HepG2 (cell line): Measurements from ENCODE around the gene UCN2. TPM values are rescaled to one million over a fixed set of nuclear protein-coding genes. Genes with fewer than 3 reads are reported as not detected.

ENCODE experiments used
- ATAD3A ChIP-seq: sonication (generic); formaldehyde crosslinking; IDR thresholded peaks from 2 replicates; pipeline ENCODE4 v1.4.0; 2020; ENCODE audit warnings: missing genetic modification reagents
- CEBPZ ChIP-seq: IDR thresholded peaks from 2 replicates; pipeline ENCODE4 v1.6.1; 2012; ENCODE audit warnings: low read length, improper control_type of control experiment
- EED ChIP-seq: sonication (generic); formaldehyde crosslinking; IDR thresholded peaks from 2 replicates; pipeline ENCODE4 v1.5.0; 2020; ENCODE audit warnings: mild to moderate bottlenecking, missing genetic modification reagents
- GABPB1 ChIP-seq: IDR thresholded peaks from 2 replicates; pipeline ENCODE4 v1.6.1; 2016; ENCODE audit warnings: mild to moderate bottlenecking, missing genetic modification reagents, moderate library complexity, missing compliant biosample characterization
- HOXA7 ChIP-seq: sonication (generic); formaldehyde crosslinking; IDR thresholded peaks from 2 replicates; pipeline ENCODE4 v1.8.1; 2022; ENCODE audit warnings: mild to moderate bottlenecking, missing genetic modification reagents, moderate library complexity
- KLF13 ChIP-seq: sonication (generic); formaldehyde crosslinking; IDR thresholded peaks from 2 replicates; pipeline ENCODE4 v1.4.0; 2020; ENCODE audit warnings: mild to moderate bottlenecking, missing genetic modification reagents
- PAWR ChIP-seq: sonication (generic); formaldehyde crosslinking; IDR thresholded peaks from 2 replicates; pipeline ENCODE4 v1.4.0; 2020; ENCODE audit warnings: missing genetic modification reagents, mild to moderate bottlenecking, borderline replicate concordance
- RARG ChIP-seq: sonication (generic); formaldehyde crosslinking; IDR thresholded peaks from 2 replicates; pipeline ENCODE4 v1.4.0; 2020; ENCODE audit warnings: low read depth, mild to moderate bottlenecking, missing genetic modification reagents
- SRSF9 ChIP-seq: fragments of 200-400 bp; formaldehyde crosslinking; IDR thresholded peaks from 2 replicates; pipeline ENCODE4 v1.6.1; 2018; ENCODE audit warnings: borderline replicate concordance, mild to moderate bottlenecking, low read depth, low read length; ENCODE audit not compliant: insufficient read depth, poor library complexity, severe bottlenecking
- THAP11 ChIP-seq: IDR thresholded peaks from 2 replicates; pipeline ENCODE4 v1.6.1; 2016; ENCODE audit warnings: missing biosample characterization, missing genetic modification reagents
- TRIM24 ChIP-seq: sonication (generic); formaldehyde crosslinking; IDR thresholded peaks from 2 replicates; pipeline ENCODE4 v1.8.0; 2022; ENCODE audit warnings: mild to moderate bottlenecking, missing genetic modification reagents
- ZMAT3 ChIP-seq: sonication (generic); formaldehyde crosslinking; conservative IDR thresholded peaks from 2 replicates; pipeline ENCODE4 v1.7.0; 2021; ENCODE audit warnings: missing genetic modification reagents
- ZNF205 ChIP-seq: IDR thresholded peaks from 2 replicates; pipeline ENCODE4 v1.6.1; 2018; ENCODE audit warnings: missing biosample characterization, missing genetic modification reagents
- ZNF331 ChIP-seq: sonication (generic); formaldehyde crosslinking; IDR thresholded peaks from 2 replicates; pipeline ENCODE4 v1.4.0; 2020; ENCODE audit warnings: missing genetic modification reagents
- ZNF7 ChIP-seq: IDR thresholded peaks from 2 replicates; pipeline ENCODE4 v1.6.1; 2016; ENCODE audit warnings: missing biosample characterization, missing genetic modification reagents
- ZNF703 ChIP-seq: sonication (generic); formaldehyde crosslinking; IDR thresholded peaks from 2 replicates; pipeline ENCODE4 v1.5.1; 2020; ENCODE audit warnings: missing genetic modification reagents, mild to moderate bottlenecking, moderate library complexity, borderline replicate concordance
- ZSCAN20 ChIP-seq: sonication (generic); formaldehyde crosslinking; IDR thresholded peaks from 2 replicates; pipeline ENCODE4 v1.4.0; 2020; ENCODE audit warnings: missing genetic modification reagents, mild to moderate bottlenecking, borderline replicate concordance
- ZSCAN31 ChIP-seq: sonication (generic); formaldehyde crosslinking; IDR thresholded peaks from 2 replicates; pipeline ENCODE4 v1.5.0; 2020; ENCODE audit warnings: low read depth, mild to moderate bottlenecking, missing genetic modification reagents
- polyA plus RNA-seq, 8 experiments: library from polyadenylated mRNA; depleted of rRNA in 3 of 8; stranded (reverse) in 7 of 8; unstranded in 1 of 8; fragments of >200 nt; fragmentation: Illumina TruSeq in 4 of 8; extraction: Trizol in 4 of 8; gene quantifications; 2 replicates each; pipeline versions ENCODE4 v1.2.1 to v1.2.3, GENCODE V29; 2011 to 2016; ENCODE audit warnings: low read depth in 4 of 8, missing spikeins in 1 of 8, mixed read lengths in 1 of 8; ENCODE audit not compliant: insufficient read depth in 1 of 8
- total RNA-seq, 5 experiments: library from RNA; depleted of rRNA; stranded (reverse); fragments of >200 nt; fragmentation: Illumina TruSeq; extraction: Trizol; gene quantifications; 2 replicates each; pipeline ENCODE4 v1.2.3, GENCODE V29; 2016; ENCODE audit warnings: low read depth in 1 of 5
- TF ChIP-seq, protein P1 (sequence below): sonication (generic); formaldehyde crosslinking; IDR thresholded peaks from 2 replicates; pipeline ENCODE4 v1.8.0; 2022; ENCODE audit warnings: mild to moderate bottlenecking, missing genetic modification reagents, moderate library complexity
- TF ChIP-seq, protein P2 (sequence below): IDR thresholded peaks from 2 replicates; pipeline ENCODE4 v1.6.1; 2016; ENCODE audit warnings: mild to moderate bottlenecking
- TF ChIP-seq, protein P3 (sequence below), 2 experiments: sonication (generic) in 1 of 2; formaldehyde crosslinking in 1 of 2; IDR thresholded peaks; 2 replicates each; pipeline versions ENCODE4 v1.4.0 to v1.6.1; 2018 to 2020; ENCODE audit warnings: missing genetic modification reagents in 2 of 2, borderline replicate concordance in 1 of 2, low read depth in 1 of 2, mild to moderate bottlenecking in 1 of 2, missing biosample characterization in 1 of 2

UCN2 gene
- total and polyA plus RNA-seq, 2 of the 13 experiments (the other 11 are each of a cell fraction or from before 2014, with no cell fraction given) = 0.07 to 1.5 TPM

- TF ChIP-seq, protein P1, sequence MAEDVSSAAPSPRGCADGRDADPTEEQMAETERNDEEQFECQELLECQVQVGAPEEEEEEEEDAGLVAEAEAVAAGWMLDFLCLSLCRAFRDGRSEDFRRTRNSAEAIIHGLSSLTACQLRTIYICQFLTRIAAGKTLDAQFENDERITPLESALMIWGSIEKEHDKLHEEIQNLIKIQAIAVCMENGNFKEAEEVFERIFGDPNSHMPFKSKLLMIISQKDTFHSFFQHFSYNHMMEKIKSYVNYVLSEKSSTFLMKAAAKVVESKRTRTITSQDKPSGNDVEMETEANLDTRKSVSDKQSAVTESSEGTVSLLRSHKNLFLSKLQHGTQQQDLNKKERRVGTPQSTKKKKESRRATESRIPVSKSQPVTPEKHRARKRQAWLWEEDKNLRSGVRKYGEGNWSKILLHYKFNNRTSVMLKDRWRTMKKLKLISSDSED = no peak
- TF ChIP-seq, protein P2, sequence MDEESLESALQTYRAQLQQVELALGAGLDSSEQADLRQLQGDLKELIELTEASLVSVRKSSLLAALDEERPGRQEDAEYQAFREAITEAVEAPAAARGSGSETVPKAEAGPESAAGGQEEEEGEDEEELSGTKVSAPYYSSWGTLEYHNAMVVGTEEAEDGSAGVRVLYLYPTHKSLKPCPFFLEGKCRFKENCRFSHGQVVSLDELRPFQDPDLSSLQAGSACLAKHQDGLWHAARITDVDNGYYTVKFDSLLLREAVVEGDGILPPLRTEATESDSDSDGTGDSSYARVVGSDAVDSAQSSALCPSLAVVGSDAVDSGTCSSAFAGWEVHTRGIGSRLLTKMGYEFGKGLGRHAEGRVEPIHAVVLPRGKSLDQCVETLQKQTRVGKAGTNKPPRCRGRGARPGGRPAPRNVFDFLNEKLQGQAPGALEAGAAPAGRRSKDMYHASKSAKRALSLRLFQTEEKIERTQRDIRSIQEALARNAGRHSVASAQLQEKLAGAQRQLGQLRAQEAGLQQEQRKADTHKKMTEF (CRISPR knock-in tag) = peak; percentile 86
- TF ChIP-seq ATAD3A (no peak), ZNF703 (no peak), RARG (CRISPR knock-in tag) (no peak), ZSCAN31 (peak; percentile 96; the same call in 1 of the 2 replicates), SRSF9 (no peak), ZNF331 (peak; percentile 45), TRIM24 (CRISPR knock-in tag) (no peak), GABPB1 (peak; percentile 82), THAP11 (CRISPR knock-in tag) (peak; percentile 79), ZSCAN20 (CRISPR knock-in tag) (no peak; the same call in 1 of the 2 replicates), ZMAT3 (CRISPR knock-in tag) (peak; percentile 85; the same call in 1 of the 2 replicates), HOXA7 (CRISPR knock-in tag) (no peak), PAWR (no peak), CEBPZ (no peak), EED (CRISPR knock-in tag) (no peak; the same call in 1 of the 2 replicates), ZNF205 (CRISPR knock-in tag) (0 out of 2 replicates have a peak, but pooled peaks have one; percentile 6), ZNF7 (CRISPR knock-in tag) (no peak), KLF13 (peak; percentile 76)
- TF ChIP-seq, protein P3, sequence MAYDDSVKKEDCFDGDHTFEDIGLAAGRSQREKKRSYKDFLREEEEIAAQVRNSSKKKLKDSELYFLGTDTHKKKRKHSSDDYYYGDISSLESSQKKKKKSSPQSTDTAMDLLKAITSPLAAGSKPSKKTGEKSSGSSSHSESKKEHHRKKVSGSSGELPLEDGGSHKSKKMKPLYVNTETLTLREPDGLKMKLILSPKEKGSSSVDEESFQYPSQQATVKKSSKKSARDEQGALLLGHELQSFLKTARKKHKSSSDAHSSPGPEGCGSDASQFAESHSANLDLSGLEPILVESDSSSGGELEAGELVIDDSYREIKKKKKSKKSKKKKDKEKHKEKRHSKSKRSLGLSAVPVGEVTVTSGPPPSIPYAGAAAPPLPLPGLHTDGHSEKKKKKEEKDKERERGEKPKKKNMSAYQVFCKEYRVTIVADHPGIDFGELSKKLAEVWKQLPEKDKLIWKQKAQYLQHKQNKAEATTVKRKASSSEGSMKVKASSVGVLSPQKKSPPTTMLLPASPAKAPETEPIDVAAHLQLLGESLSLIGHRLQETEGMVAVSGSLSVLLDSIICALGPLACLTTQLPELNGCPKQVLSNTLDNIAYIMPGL (CRISPR knock-in tag; IDR thresholded peaks at IDR 0.05; ENCODE audit: borderline replicate concordance in 1 of 2, low read depth in 1 of 2) = peak; percentile 95 to 97
Observed at GRCh38 chr3:48609088-48610005, 45.8 kb upstream of the UCN2 start, which contains the start of gene UQCRC1 (continued).
